PC-9 (cell line): ENCODE data around the gene SGCD.

Experiments
- EZH2 ChIP-seq: fragments of 200-600 bp; sonication (generic); IDR thresholded peaks from 2 replicates; pipeline ENCODE4 v1.8.0; 2017; ENCODE audit warnings: antibody characterized with exemption, low read depth
- TF ChIP-seq, protein P1 (sequence below): fragments of 200-600 bp; sonication (generic); conservative IDR thresholded peaks from 2 replicates; pipeline ENCODE4 v1.6.1; 2017; ENCODE audit warnings: mixed run types, antibody characterized with exemption, mild to moderate bottlenecking, moderate library complexity

DNA sequence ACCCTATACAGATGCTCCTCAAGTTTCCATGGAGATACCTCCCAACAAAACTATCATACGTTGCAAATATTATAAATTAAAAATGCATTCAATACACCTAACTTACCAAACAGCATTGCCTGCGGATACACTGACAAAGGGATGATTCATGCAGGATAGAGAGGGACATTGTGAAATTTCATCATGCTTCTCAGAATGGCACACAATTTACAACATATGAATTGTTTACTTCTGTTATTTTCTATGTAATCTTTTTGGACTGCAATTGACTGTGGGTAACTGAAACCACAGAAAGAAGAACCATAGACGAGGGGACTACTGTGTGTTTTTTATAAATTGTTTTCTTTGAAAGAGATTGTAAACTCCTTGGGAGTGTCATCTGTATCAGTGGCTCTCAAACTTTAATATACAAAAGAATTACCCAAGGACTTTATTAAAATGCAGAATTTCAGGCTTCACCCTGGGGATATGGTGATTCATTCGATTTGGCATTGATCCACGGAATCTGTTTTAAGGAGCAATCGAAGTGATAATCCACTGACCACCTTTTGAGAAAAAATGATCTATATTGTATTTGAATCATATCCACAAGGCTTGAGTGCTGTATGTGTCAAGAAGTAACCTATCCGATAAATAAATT is 146.4 kb downstream of the SGCD start:
- TF ChIP-seq, protein P1, sequence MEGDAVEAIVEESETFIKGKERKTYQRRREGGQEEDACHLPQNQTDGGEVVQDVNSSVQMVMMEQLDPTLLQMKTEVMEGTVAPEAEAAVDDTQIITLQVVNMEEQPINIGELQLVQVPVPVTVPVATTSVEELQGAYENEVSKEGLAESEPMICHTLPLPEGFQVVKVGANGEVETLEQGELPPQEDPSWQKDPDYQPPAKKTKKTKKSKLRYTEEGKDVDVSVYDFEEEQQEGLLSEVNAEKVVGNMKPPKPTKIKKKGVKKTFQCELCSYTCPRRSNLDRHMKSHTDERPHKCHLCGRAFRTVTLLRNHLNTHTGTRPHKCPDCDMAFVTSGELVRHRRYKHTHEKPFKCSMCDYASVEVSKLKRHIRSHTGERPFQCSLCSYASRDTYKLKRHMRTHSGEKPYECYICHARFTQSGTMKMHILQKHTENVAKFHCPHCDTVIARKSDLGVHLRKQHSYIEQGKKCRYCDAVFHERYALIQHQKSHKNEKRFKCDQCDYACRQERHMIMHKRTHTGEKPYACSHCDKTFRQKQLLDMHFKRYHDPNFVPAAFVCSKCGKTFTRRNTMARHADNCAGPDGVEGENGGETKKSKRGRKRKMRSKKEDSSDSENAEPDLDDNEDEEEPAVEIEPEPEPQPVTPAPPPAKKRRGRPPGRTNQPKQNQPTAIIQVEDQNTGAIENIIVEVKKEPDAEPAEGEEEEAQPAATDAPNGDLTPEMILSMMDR: no peak
- no peak for TF ChIP-seq EZH2
